Esophagus muscularis mucosa (tissue), 4 donors: ENCODE data around the gene PGLYRP3. TPM values are rescaled to one million over a fixed set of nuclear protein-coding genes. Genes with fewer than 3 reads are reported as not detected.
A peak's percentile ranks its signal among the peaks of the same experiment; 100 is the strongest.

ENCODE experiments used
- DNase-seq: peaks from one replicate; pipeline ENCODE4 v3.0.0-alpha.2; 2017; ENCODE audit errors: extremely low spot score
- H3K27ac ChIP-seq, 4 donors: fragments of 200-600 bp; sonication (generic); replicated peaks in 1 of 4; 1 replicate in 3 of 4; 2 replicates in 1 of 4; pipeline ENCODE4 v1.5.1; 2016 to 2019; ENCODE audit warnings: mild to moderate bottlenecking in 1 of 4
- H3K27me3 ChIP-seq, 4 donors: fragments of 200-600 bp; sonication (generic); one replicate each; pipeline versions ENCODE4 v1.5.1 to v1.6.0; 2016 to 2019
- H3K36me3 ChIP-seq, 4 donors: fragments of 200-600 bp; sonication (generic); one replicate each; pipeline ENCODE4 v1.5.1; 2016 to 2019
- H3K4me1 ChIP-seq, 4 donors: fragments of 200-600 bp; sonication (generic); one replicate each; pipeline ENCODE4 v1.5.1; 2016 to 2019
- H3K4me3 ChIP-seq, 4 donors: fragments of 200-600 bp; sonication (generic); 1 replicate in 2 of 4; 2 replicates in 2 of 4; pipeline ENCODE4 v1.5.1; 2016 to 2019; ENCODE audit warnings: mild to moderate bottlenecking in 4 of 4, moderate library complexity in 1 of 4
- H3K9me3 ChIP-seq, 4 donors: fragments of 200-600 bp; sonication (generic); 1 replicate in 3 of 4; 2 replicates in 1 of 4; pipeline ENCODE4 v1.5.1; 2016 to 2019
- CTCF ChIP-seq, 3 experiments: fragments of 200-600 bp in 2 of 3; fragments of 450-650 bp in 1 of 3; sonication (generic) in 2 of 3; IDR thresholded peaks; one replicate each; pipeline ENCODE4 v1.5.1; 2017 to 2019; ENCODE audit warnings: antibody characterized with exemption in 3 of 3, mild to moderate bottlenecking in 2 of 3, moderate library complexity in 1 of 3
- EP300 ChIP-seq: sonication (generic); formaldehyde crosslinking; IDR thresholded peaks from one replicate; pipeline ENCODE4 v1.6.1; 2017; ENCODE audit warnings: antibody characterized with exemption
- POLR2A ChIP-seq: fragments of 450-650 bp; IDR thresholded peaks from one replicate; pipeline ENCODE4 v1.6.1; 2017; ENCODE audit warnings: antibody characterized with exemption, moderate library complexity, mild to moderate bottlenecking, low read depth
- POLR2AphosphoS5 ChIP-seq, 2 donors: sonication (generic); formaldehyde crosslinking; IDR thresholded peaks; one replicate each; pipeline ENCODE4 v1.6.1; 2017; ENCODE audit warnings: antibody characterized with exemption in 2 of 2
- WGBS: methylation state at CpG from one replicate; pipeline ENCODE4 v1.1.5; 2018; 5-methylcytosine and 5-hydroxymethylcytosine counted together
- intact Hi-C: fragments of 100-400 bp; cut with DNase I; formaldehyde crosslinking; loops from one replicate; pipeline ENCODE4 v1.15.1; 2023
- total RNA-seq, 4 donors: library from RNA; depleted of rRNA; stranded (reverse); fragments of >200 nt; gene quantifications; one replicate each; pipeline versions ENCODE4 v1.1.0 to v1.2.1, GENCODE V29; 2016

Gene PGLYRP3
- total RNA-seq, 4 donors from 2014 or later: not detected

DNA sequence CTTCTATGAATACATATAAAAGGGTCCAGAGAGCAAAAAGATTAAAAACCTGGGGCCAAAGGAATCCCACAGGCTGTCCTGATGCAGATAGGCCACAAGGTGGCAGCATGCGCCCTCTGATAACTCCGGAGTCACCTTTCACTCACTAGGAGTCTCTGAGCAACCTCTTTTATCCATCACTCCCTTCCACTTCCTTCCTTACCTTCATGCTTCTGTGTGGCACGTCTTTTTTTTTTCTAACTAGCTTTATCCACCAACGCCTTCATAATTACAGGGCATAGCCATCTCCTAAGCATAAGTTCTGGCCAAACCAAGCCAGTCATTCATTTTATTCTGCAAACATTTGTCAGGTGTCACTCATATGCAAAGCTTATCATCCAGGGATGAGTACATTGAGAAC, 39.8 kb upstream of the PGLYRP3 start:
- WGBS: 2% methylated on average over 4 of the region's 4 CpGs
- Histone ChIP-seq H3K36me3 (no peaks in the 10 kb centered on the region), H3K9me3 (no peaks in the 10 kb centered on the region), H3K27ac (no peak overlapping the region), H3K4me3 (no peak overlapping the region), H3K27me3 (peaks cover 0 to 57% (median 4%) of the 10 kb centered on the region in 4 donors), H3K4me1 (no peaks in the 10 kb centered on the region)
- peak; percentile 91 for DNase-seq
- TF ChIP-seq POLR2A (no peak), EP300 (no peak), POLR2AphosphoS5 (IDR thresholded peaks at IDR 0.05) (peak in 1 of 2 donors; percentile 12), CTCF (IDR thresholded peaks at IDR 0.05) (peak; percentile 85 to 90 (median 89))
- intact Hi-C loops: loop anchor here (2.0 kb wide), 1 partner anchor 142 kb away; no protein-coding TSS in a partner anchor

GRCh38 chr1:153350321-153350957, 37.7 kb upstream of the PGLYRP3 start:
- intact Hi-C loops: no loop called here
- no peaks in the 10 kb centered on the region for H3K4me1 ChIP-seq
- H3K36me3 ChIP-seq: no peaks in the 10 kb centered on the region
- H3K27ac ChIP-seq: no peak overlapping the region
- no peak overlapping the region for H3K4me3 ChIP-seq
- DNase-seq: peak; percentile 45
- H3K9me3 ChIP-seq: no peaks in the 10 kb centered on the region
- H3K27me3 ChIP-seq: peaks cover 0 to 75% (median 4%) of the 10 kb centered on the region in 4 donors
- TF ChIP-seq CTCF (IDR thresholded peaks at IDR 0.05): no peak
- WGBS: 11% methylated on average over 1 of the region's 1 CpG

- Histone ChIP-seq H3K27me3 (peaks cover 0 to 79% (median 4%) of the 10 kb centered on the region in 4 donors), H3K4me1 (no peaks in the 10 kb centered on the region), H3K27ac (no peak overlapping the region), H3K4me3 (no peak overlapping the region), H3K36me3 (no peaks in the 10 kb centered on the region), H3K9me3 (no peaks in the 10 kb centered on the region)
- TF ChIP-seq POLR2A (no peak), CTCF (IDR thresholded peaks at IDR 0.05) (no peak), POLR2AphosphoS5 (IDR thresholded peaks at IDR 0.05) (no peak), EP300 (no peak)
- DNase-seq: peak; percentile 87
- WGBS: 58% methylated on average over 17 of the region's 17 CpGs
- intact Hi-C loops: no loop called here
These were observed 36.9 kb upstream of the PGLYRP3 start for GRCh38 chr1:153349363-153350320.

GRCh38 chr1:153348511-153349362, 36.0 kb upstream of the PGLYRP3 start, which contains the start of gene PGLYRP4:
Gene PGLYRP4, minus strand, starts transcription at chr1:153348841. Its CDS starts 909 bp downstream, at chr1:153347932.
- H3K9me3 ChIP-seq: no peaks in the 10 kb centered on the region
- TF ChIP-seq EP300 (no peak), POLR2A (no peak), CTCF (IDR thresholded peaks at IDR 0.05) (no peak), POLR2AphosphoS5 (IDR thresholded peaks at IDR 0.05) (no peak)
- no peak within 1 kb of the TSS for H3K4me3 ChIP-seq
- H3K36me3 ChIP-seq: no peaks in the 10 kb centered on the region
- WGBS: 62% methylated on average over 7 of the region's 10 CpGs
- H3K4me1 ChIP-seq: no peaks in the 10 kb centered on the region
- H3K27me3 ChIP-seq: peaks cover 0 to 84% (median 4%) of the 10 kb centered on the region in 4 donors
- intact Hi-C loops: no loop called here
- DNase-seq: peak; percentile 88
- H3K27ac ChIP-seq: no peak within 1 kb of the TSS
